Measurements from ENCODE around the gene INSC. TPM values are rescaled to one million over a fixed set of nuclear protein-coding genes. Genes with fewer than 3 reads are reported as not detected.

Gene INSC
- total RNA-seq, 4 donors from 2014 or later = 4.4 to 18.8 (median 7.8) TPM

Other genes starting within 250 kb of the INSC start
- 10 to 100 TPM; 11.7 to 16.5 (median 16.1) TPM for gene CYP2R1, start 222.7 kb upstream of the INSC start, total RNA-seq
- gene CALCA, start 142.6 kb upstream of the INSC start, total RNA-seq = not detected
- under 1 TPM in 2 of 4 donors, not detected in 2; 0.42 to 0.90 TPM for gene CALCB, start 41.3 kb upstream of the INSC start, total RNA-seq

Measured in tibial nerve (tissue), 4 donors.